Stimulated activated CD8-positive, alpha-beta memory T cell treated with anti-CD3 and anti-CD28 coated beads, Interleukin-12 subunit alpha, Interleukin-12 subunit beta, amount 100 ng/mL, for 24 hours (primary cell): ENCODE results near the gene ABCA2.
A peak's percentile ranks its signal among the peaks of the same experiment; 100 is the strongest.

Source experiments
- DNase-seq: peaks from one replicate; pipeline ENCODE4 v3.0.0-alpha.2; 2020; ENCODE audit errors: extremely low read depth

The ABCA2 gene

DNA sequence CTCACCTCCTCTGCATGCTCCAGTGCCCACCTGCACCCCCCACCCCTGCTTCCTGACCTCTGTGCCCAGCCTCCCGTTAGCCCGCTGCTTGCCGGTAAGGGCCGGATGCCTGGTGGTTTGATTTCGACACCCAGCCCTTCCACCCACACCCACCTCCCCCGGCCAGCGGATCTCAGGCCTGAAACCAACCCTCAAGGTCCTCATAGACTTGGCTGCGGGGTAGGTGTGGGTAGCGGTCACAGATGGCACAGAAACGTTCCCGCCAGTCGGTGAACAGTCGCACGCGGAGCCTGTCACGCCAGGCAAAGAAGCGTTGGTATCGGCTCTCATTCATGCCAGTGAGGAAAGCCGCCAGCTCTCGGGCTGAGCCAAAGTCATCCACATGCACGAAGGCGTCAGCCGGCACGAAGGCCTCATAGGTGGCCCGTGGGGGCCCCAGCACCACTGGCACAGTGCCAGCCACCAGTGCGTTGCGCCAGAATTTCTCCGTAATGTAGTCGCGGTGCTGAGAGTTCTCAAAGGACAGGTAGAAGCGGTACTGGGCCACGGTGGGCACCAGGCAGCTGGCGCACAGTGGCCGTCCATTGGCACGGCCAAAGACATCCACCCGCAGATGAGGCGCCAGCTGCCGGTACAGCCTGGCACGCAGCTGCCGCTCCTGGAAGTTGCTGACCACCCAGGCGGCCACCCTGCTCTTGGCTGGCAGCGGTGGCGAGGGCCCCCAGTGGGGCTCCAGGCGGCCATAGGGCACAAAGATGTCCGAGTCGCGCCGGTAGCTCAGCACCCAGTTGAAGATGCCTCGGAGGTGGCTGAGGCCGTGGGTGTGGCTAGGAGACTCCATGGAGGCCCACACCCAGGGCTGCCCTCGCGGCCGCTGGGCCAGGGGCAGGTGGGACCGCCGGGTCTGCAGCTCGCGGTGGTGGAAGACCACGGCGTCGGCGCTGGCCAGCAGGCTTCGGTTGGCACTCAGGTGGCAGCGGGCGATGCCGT, 2.8 kb upstream of the ABCA2 start:
- no peak for DNase-seq

DNA sequence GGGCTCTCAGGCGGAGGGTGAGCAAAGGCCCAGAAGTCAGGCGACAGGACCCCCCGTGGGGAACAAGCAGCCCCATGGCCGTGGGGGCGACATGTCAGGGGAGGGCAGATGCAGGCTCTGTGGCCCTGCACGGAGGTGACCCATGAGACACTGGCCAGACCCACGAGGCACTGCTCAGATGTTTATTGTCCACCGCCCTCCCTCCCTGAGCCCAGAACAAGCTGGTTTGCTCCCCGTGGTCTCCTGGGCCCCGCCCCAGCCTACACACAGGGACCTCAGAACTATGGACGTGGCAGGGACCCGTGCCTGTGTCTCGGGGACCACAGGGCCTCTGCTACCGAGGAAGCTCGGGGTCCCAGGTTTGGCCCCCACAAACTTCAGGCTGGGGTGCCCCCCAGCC, 2.0 kb upstream of the ABCA2 start:
- DNase-seq, result no peak

DNA sequence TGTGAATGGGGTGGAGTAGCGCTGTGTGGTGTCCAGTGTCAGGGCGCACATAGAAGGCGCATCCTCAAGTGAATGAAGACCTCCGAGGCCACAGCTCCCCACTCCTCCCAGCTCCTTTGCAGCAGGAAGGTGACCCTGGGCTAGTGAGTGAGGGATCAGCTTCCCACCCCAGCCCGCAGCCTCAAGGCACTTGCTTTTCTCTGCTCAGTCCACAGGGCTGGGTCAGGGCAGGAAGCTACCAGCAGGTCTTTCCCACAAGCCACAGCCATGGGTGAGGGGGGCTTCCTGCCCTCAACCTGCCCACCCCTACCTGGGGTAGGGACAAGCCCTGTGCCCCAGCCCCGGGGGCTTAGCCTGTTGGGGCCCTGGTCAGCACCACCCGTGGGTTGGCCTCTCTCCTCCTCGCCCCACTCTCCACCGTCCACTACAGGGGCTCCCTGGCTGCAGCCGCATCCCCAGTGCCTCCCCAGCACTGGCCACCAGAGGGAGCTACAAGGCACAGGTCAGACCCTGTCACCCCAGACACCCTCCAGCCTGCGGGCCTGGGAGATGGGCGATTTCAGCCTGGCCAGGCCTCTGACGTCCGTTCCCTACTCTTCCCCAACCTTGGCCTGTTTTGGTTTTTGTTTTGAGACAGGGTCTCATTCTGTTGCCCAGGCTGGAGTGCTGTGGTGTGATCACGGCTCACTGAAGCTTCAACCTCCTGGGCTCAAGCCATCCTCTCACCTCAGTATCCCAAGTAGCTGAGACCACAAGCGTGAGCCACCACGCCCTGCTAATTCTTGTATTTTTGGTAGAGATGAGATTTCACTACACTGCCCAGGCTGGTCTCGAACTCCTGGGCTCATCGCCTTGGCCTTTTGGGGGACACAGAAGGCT, 1.3 kb upstream of the ABCA2 start:
- peak; percentile 47 for DNase-seq

DNA sequence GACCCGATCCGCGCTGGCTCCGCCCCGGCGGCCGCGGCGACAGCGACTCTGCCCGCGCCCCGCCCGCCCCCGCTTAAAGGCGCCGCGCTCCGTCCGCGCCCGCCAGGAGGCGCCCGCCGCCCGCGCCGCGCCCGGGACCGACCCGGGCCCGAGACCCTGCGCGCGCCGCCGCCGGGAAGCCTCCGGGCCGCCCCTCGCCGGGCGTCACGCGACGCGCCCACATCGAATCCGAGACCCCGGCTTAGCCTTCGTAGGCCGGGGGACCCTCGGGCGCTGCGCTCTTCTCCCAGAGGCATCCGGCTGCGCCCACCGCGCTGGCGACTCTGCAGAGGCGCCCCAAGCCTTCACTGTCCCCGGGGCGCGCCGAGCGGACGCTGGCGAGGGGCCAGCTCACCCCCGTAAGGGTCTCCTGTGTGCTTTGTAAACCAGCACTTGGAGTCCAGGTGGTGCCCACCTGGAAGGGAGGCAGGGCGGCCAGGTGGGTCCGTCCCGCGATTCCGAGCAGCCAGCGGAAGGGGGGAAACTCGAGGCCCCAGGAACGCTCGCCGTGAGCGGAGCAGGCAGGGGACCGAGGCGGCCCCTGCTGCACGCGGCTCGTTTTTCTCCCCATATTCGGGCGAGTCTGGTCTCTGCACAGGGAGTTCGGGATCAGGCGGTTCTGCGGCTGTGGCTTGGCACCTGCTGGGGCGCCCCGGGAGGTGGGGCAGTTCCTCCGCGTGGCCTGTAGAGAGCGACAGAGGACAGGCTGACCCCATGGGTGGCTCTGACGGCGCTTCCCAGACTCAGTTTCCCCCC, 423 bp upstream of the ABCA2 start:
- peak; percentile 30 for DNase-seq

DNA sequence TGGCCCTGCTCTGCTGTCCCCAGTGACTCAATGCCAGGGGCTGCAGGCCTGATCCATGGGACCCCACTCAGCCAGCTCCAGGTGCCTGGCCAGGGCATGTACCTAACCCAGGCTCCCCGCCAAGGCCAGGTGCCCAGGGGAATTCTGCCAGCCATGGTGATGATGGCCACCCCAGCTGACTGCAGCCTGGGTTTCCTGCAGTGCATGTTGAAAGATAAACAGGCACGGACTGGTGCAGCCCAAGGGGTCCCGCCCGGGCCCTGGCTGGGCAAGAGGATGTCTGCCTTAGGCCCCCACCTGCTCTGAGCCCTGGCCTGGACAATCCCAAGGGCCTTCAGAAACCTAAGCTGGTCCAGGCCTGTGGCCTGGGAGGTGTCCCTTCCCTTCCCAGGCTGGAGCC, 1.2 kb downstream of the ABCA2 start:
- DNase-seq, result no peak

DNA sequence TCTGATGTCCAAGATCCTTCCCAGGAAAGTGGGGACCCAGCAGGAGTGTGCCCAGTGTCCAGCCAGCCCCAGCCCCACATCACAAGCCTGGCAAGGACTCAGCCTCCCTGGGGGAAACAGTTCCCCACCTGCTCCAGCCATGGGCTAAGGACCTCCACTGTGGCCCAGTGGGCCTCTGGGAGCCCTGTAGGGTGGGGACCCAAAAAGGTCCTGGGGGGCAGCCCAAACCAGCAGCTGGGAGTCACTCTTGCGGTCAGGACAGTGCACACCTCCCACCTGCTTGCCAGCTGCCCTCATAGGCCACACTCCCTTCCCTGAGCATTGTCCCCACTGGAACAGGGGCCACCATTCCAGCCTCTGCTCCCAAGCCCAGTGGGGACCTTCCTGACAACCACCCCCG, 1.7 kb downstream of the ABCA2 start:
- no peak for DNase-seq

DNA sequence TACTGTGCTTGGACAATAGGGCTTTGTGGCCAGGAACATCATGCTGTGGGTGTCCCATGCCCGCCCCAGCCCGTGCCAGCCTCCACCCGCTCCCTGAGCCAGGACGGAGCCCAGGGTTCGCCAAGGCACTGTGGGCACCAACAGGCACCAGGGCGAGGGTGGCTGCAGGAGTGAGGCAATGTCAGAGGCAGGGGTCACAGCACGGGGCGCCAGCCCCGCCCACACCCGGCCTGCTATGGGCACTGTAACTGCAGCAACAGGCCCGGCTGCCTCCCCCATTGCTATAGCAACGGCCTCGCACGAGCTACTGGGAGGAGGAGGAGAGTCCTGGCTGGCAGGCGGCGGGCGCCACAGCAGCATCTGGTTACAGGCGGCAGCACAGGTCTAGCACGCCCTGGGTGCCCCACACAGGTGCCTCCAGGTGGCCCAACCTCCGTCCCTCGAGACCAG, 2.5 kb downstream of the ABCA2 start:
- DNase-seq, result no peak

DNA sequence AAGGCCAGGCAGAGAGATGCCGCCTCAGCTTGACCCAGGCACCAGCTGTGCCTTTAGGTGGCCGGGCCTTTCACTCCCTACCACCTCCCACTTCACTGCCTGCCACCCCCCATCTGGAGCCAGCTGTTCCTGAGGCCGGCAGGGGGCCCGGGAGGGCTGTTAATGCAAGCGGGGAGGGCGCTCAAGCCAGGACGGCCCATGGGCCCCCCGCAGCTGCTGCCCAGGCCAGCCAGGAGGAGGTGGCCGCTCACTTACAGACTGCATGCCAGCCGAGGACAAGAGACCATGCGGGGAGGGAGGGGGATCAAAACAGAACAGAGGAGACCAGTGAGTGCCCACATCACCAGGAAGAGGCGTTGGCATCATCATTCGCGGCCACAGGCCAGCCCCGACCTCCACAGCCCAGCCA, 4.5 kb downstream of the ABCA2 start:
- DNase-seq, result no peak

DNA sequence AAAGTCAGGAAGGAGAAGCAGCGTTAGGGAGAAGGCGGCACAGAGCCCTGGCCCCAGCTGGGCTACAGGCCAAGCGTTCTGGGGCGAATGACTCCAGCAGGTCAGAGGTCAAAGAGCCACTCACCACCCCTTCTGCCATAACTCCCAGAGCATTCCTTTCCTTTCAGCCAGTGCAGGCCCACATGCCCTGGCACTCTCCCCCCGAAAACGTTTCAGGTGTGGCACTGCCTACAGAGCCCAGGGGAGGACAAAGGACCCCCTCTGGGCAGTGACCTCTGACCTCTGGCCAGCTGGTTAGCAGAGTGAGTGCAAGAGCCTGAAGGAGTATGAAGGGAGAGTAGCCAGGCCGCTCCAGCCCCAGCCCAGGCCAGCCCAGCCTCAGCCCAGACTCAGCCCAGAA, 4.9 kb downstream of the ABCA2 start:
- DNase-seq, result no peak

DNA sequence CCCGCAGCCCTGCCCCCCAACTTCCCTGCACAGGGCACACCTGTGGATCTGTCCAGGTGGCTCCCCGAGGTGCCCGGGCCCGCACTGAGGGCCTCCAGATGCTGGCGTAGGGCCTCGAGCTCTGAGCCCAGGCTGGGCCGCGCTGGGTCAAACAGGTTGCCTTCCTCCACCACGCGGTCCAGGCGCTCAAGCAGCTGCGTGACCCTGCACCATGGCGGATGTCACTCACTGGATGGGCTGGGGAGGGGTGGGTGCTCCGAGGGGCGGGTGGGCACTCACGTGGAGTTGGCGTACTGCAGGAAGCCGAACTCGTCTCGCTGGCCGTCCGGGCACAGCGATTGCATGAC, 5.4 kb downstream of the ABCA2 start:
- no peak for DNase-seq

DNA sequence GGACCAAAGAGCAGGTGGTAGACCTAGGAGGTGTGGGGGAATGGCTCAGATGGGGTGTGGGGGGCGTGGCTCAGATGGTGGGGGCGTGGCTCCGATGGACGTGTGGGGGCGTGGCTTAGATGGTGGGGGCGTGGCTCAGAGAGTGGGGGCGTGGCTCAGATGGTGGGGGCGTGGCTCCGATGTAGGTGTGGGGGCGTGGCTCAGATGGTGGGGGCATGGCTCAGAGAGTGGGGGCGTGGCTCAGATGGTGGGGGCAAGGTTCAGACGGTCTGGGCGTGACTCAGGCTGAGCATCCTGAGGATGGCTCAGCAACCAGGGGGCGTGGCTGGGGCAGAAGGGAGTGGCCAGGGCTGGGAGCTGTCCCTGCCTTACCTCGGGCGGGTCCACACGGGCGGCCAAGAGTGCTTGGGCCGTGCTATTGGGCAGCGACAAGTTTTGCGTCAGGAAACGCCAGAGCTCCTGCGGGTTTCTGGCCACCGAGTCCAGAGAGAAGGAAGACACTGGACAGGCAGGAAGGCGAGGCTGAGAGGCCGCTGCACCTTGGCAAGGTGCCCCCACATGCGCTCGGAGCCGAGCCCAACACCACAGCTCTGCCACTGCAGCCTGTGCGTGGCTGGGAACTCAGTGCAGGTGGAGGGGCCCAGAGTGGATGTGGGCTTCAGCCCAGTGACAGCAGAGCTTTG, 5.9 kb downstream of the ABCA2 start:
- DNase-seq, result peak; percentile 51

DNA sequence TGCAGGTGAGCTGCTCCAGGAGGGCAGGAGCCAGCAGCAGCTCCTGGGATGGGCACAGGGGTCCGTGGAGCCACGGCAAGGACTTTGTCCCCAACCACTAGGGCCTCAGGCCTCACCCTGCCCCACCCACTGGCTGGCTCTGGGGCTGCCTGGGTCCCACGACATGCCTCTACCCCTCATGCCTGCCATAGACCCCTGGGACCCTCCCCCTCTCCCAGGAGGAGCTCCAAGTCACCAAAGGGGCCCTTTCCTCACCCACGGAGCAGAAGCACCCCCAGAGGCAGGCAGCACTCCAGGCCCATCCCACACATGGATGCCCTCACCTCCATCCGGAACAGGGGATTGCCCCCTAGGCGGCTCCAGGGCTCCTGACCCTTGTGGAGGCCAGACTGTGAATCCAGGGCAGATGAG, 6.5 kb downstream of the ABCA2 start:
- DNase-seq, result no peak

DNA sequence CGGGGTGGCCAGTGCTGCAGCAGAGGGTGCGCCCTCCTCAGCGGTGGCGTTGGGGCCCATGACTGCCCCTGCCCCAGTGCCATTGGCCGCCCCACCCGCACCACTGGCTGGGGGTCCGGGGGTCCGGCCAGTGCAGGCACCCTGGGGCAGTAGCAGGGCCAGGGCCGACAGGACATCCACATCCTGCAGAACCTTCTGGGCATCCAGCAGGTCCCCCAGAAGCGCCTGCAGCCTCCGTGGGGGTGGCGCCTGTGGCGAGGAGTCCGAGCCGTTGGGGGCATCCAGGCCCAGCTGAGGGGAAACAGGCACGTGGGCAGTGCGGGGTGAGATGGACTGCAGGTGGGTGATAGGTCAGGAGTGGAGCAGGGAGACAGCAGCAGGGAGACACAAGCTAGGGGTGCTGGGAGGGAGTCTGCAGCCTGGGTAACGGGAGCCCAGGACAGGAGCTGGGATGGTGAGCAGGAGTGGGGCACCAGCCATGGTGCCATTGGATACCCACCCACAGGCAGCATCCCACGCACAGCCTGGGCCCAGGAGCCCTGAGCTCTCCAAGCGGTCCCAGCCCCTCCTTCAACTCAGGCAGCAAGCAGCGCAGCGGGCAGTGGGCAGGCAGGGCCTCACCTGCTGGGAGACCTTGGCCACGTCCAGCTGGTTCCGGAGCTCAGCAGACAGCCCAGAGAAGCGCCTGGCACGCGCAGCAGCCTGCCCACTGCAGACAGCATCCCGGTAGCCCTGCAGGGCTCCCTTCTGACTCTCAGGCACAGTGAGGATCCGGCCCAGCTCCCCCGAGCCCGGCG, 7.1 kb downstream of the ABCA2 start:
- DNase-seq, result no peak

DNA sequence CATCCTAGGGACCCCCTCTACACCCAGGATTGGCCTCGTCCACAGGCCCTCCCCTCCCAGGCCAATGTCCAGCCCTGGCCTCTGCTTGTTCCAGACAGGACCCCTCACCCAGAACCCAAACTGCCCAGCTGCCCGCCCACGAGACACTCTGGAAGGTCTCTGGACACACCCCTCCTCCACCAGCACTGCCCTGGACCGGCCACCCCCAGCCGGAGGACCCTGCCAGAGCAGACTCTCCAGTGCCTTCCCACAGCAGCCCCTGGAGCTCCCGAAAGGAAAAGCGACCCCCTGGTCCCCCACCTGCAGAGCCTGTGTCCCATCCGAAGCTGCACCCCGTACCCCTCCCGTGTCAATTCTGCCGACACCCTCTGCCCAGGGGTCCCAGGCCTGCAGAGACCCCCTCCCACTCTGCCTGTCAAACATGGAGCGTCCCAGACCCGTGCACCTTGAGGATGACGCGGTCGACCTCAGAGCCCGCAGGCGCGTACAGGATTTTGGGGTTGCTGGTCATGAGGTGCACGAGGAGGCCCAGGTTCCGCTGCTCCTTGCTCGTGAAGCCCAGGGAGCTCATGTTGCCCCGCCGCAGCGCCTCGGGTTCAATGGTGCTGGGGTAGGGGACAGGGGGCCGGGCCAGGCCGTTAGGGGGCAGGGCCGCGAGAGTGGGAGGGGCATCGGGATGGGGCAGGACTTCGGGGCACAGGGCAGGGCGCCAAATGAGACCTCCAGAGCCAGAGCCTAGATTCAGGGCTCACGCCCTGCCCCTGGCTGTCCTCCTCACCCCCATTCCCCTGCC, 8.0 kb downstream of the ABCA2 start:
- DNase-seq, result no peak

DNA sequence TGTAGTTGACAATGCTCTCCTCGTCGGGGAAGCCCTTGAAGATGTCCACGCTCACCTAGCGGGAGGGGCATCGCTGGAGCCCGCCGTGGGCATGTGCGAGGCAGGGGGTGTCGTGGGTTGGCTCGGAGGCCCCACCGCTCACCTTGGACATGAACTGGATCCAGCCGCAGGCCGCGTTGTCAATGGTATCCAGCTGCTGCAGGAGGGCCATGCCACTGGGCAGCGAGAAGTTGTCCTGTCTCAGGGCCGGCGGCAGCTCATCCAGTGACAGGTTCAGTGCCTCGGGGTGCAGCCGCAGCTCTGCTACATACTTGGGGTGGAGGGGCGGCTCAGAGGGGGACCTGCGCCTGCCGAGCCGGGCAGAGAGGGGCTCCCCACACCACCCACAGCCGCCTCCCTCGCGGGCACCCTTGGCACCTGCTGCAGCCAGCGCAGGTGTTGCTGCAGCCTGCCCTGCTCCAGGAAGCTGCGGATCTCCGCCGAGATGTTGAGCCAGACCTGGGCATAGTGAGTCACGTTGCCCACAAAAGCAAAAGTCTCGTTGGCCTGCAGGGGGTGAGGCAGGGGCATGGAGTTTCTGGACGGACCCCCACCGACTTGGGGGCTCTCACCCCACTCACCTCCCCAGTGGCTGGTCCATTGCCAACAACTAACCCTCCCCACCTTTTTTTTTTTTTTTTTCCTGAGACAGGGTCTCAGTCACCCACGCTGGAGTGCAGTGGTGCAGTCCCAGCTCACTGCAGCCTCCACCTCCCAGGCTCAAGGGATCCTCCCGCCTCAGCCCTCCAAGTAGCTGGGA, 9.1 kb downstream of the ABCA2 start:
- no peak for DNase-seq

DNA sequence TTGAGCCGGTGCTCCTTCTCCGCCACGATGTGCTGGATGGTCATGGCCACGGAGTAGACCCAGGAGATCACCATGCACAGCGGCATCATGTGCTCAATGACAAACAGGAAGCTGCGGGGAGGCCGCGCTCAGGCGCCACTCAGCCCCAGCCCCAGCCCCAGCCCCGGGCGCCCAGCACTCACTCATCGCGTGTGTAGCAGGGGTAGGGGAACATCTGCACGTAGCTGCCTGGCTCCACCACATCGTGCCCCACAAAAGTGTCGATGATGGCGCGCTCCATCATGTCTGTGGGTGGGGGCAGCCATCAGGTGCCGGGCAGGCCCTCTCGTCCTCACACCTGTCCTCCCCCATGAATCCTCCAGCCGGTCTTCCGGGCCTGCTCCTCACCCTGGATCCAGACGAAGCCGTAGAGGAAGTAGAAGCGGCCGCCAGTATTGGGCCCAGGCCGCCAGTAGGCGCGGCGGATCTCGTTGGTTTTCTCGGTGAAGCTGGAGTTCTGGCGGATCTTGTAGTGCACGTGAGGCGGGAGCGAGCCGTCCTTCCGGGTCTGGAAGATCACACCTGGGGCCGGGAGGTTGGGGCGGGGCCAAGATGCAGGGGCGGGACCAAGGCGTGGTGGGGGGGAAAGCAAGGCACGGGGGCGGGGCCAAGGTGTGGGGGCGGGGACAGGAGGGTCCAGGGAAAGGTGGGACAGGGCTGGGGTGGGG, 10.1 kb downstream of the ABCA2 start:
- no peak for DNase-seq

DNA sequence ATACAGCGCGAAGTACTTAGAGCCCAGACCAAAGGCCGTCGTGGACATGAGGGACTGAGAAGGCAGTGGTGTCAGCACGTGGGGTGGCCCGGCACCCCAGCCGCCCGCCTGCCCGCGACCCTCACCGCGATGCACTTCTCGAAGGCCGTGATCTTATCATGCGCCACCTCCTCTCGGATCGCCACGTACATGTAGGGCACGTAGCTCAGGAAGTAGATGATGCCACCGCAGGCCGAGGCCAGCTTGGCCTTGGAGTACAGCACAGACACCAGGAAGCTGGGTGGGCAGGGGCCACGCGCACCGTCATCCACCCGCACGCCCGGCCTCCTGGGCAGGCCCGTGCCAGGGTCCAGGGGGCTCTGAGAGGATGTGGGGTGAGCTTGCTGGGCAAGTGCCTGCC, 11.0 kb downstream of the ABCA2 start:
- DNase-seq, result no peak

DNA sequence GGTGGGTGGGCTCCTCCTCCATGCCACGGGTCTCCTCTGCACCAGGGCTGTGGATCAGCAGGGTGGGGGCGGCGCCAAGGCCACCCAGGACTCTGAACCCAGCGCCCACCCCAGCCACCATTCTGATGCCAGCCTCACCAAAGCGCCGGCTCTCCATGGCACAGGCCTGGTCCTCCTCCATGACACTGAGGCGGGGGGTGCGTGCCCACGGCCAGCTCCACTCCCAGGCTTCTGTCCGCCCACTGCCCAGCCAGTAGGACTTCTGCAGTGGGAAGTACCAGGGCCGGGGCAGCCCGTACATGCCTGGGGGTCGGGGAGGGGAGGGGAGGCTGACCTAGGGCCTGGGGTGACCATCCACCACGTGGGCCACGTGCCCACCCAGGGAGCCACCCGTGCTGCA, 11.6 kb downstream of the ABCA2 start:
- no peak for DNase-seq
